ENCODE measurements around the gene COMTD1. TPM values are rescaled to one million over a fixed set of nuclear protein-coding genes. Genes with fewer than 3 reads are reported as not detected.
A peak's percentile ranks its signal among the peaks of the same experiment; 100 is the strongest.
"Not testable (repeated sequence)": the region's sequence is repeated elsewhere in the genome, so short reads cannot be mapped to it uniquely, and the experiment has no call there.

COMTD1 gene
- polyA plus RNA-seq, 1 experiment, result 2.0 TPM

GRCh38 chr10:75207857-75208144, 28.0 kb downstream of the COMTD1 start:
- POLR2A ChIA-PET, result interaction anchor here (0.9 to 5.4 kb wide), 3 partner anchors 8 to 18 kb away, joined by 3 to 49 read pairs (median 6); no protein-coding TSS in a partner anchor
- no peaks in the 10 kb centered on the region for H3K9me3 ChIP-seq (ENCODE audit: control insufficient read depth, insufficient read depth, low read length)
- CTCF ChIA-PET, result interaction anchor here (0.9 kb wide), 1 partner anchor 16 kb away, joined by 4 read pairs; no protein-coding TSS in a partner anchor
- peak overlapping the region; percentile 54 for H3K27ac ChIP-seq (ENCODE audit: low read depth, low read length)
- no peak overlapping the region for H3K4me3 ChIP-seq (ENCODE audit: low read depth, low read length)
- H3K27me3 ChIP-seq (ENCODE audit: control insufficient read depth, insufficient read depth, low read length), result no peaks in the 10 kb centered on the region
- TF ChIP-seq CTCF (IDR thresholded peaks at IDR 0.05; ENCODE audit: low read depth, low read length), result no peak
- no peak for DNase-seq (ENCODE audit: low read depth, low spot score)

GRCh38 chr10:75207079-75207856, 28.5 kb downstream of the COMTD1 start:
- Histone ChIP-seq H3K27me3 (ENCODE audit: control insufficient read depth, insufficient read depth, low read length) (no peaks in the 10 kb centered on the region), H3K4me3 (ENCODE audit: low read depth, low read length) (no peak overlapping the region), H3K27ac (ENCODE audit: low read depth, low read length) (peak overlapping the region; percentile 53), H3K9me3 (ENCODE audit: control insufficient read depth, insufficient read depth, low read length) (no peaks in the 10 kb centered on the region)
- CTCF ChIA-PET, result interaction anchor here (0.6 to 0.9 kb wide), 2 partner anchors 16 to 22 kb away, joined by 4 read pairs; no protein-coding TSS in a partner anchor
- POLR2A ChIA-PET, result interaction anchor here (0.6 to 5.4 kb wide), 3 partner anchors 8 to 939 kb away, joined by 4 to 49 read pairs (median 6); no protein-coding TSS in a partner anchor
- no peak for DNase-seq (ENCODE audit: low read depth, low spot score)
- TF ChIP-seq CTCF (IDR thresholded peaks at IDR 0.05; ENCODE audit: low read depth, low read length), result no peak

GRCh38 chr10:75206638-75207037, 29.1 kb downstream of the COMTD1 start:
- H3K27ac ChIP-seq (ENCODE audit: low read depth, low read length), result not testable (repeated sequence)
- POLR2A ChIA-PET, result interaction anchor here (5.4 kb wide), 1 partner anchor 19 kb away, joined by 49 read pairs; no protein-coding TSS in a partner anchor

GRCh38 chr10:75205908-75206307, 29.8 kb downstream of the COMTD1 start:
- no peaks in the 10 kb centered on the region for H3K27me3 ChIP-seq (ENCODE audit: control insufficient read depth, insufficient read depth, low read length)
- H3K4me3 ChIP-seq (ENCODE audit: low read depth, low read length), result no peak overlapping the region
- TF ChIP-seq CTCF (IDR thresholded peaks at IDR 0.05; ENCODE audit: low read depth, low read length), result no peak
- H3K27ac ChIP-seq (ENCODE audit: low read depth, low read length), result no peak overlapping the region
- no peak for DNase-seq (ENCODE audit: low read depth, low spot score)
- ChIA-PET CTCF (interaction anchor here (0.5 to 1.1 kb wide), 2 partner anchors 20 to 31 kb away, joined by 3 to 13 read pairs; no protein-coding TSS in a partner anchor), POLR2A (no interaction called here)
- no peaks in the 10 kb centered on the region for H3K9me3 ChIP-seq (ENCODE audit: control insufficient read depth, insufficient read depth, low read length)

More at GRCh38 chr10:75206638-75207037, 29.1 kb downstream of the COMTD1 start:
- H3K9me3 ChIP-seq (ENCODE audit: control insufficient read depth, insufficient read depth, low read length); H3K27me3 ChIP-seq (ENCODE audit: control insufficient read depth, insufficient read depth, low read length); DNase-seq (ENCODE audit: low read depth, low spot score); H3K4me3 ChIP-seq (ENCODE audit: low read depth, low read length): not testable (repeated sequence)
- CTCF ChIA-PET, result interaction anchor here (1.1 kb wide), 1 partner anchor 30 kb away, joined by 3 read pairs; no protein-coding TSS in a partner anchor

GRCh38 chr10:75203724-75204123, 32.0 kb downstream of the COMTD1 start:
- Histone ChIP-seq H3K9me3 (ENCODE audit: control insufficient read depth, insufficient read depth, low read length) (no peaks in the 10 kb centered on the region), H3K4me3 (ENCODE audit: low read depth, low read length) (no peak overlapping the region), H3K27ac (ENCODE audit: low read depth, low read length) (no peak overlapping the region), H3K27me3 (ENCODE audit: control insufficient read depth, insufficient read depth, low read length) (no peaks in the 10 kb centered on the region)
- DNase-seq (ENCODE audit: low read depth, low spot score), result no peak
- TF ChIP-seq CTCF (IDR thresholded peaks at IDR 0.05; ENCODE audit: low read depth, low read length), result no peak
- ChIA-PET POLR2A (no interaction called here), CTCF (interaction anchor here (0.6 kb wide), 1 partner anchor 24 kb away, joined by 3 read pairs; no protein-coding TSS in a partner anchor)

- H3K27me3 ChIP-seq (ENCODE audit: control insufficient read depth, insufficient read depth, low read length); POLR2A ChIA-PET; H3K9me3 ChIP-seq (ENCODE audit: control insufficient read depth, insufficient read depth, low read length); H3K4me3 ChIP-seq (ENCODE audit: low read depth, low read length); DNase-seq (ENCODE audit: low read depth, low spot score): not testable (repeated sequence)
- CTCF ChIA-PET, result interaction anchor here (0.6 kb wide), 1 partner anchor 24 kb away, joined by 3 read pairs; no protein-coding TSS in a partner anchor
- H3K27ac ChIP-seq (ENCODE audit: low read depth, low read length), result peak overlapping the region; percentile 11
These were observed 32.6 kb downstream of the COMTD1 start for GRCh38 chr10:75203046-75203620.
